ENCODE data around the gene KIAA1671.

KIAA1671 gene

GRCh38 chr22:24981656-24982055, 29.1 kb downstream of the KIAA1671 start:
- DNase-seq (ENCODE audit: low read depth, low spot score): no peak

GRCh38 chr22:24982301-24983056, 30.0 kb downstream of the KIAA1671 start:
- DNase-seq (ENCODE audit: low read depth, low spot score): no peak

- DNase-seq (ENCODE audit: low read depth, low spot score): no peak
Measured at GRCh38 chr22:24983151-24983550, 30.6 kb downstream of the KIAA1671 start.

- DNase-seq (ENCODE audit: low read depth, low spot score): no peak
Measured at GRCh38 chr22:24984122-24984521, 31.6 kb downstream of the KIAA1671 start.

GRCh38 chr22:24985826-24986214, 33.3 kb downstream of the KIAA1671 start:
- DNase-seq (ENCODE audit: low read depth, low spot score): no peak

GRCh38 chr22:24986816-24987215, 34.3 kb downstream of the KIAA1671 start:
- DNase-seq (ENCODE audit: low read depth, low spot score): no peak

GRCh38 chr22:24989135-24989534, 36.6 kb downstream of the KIAA1671 start:
- no peak for DNase-seq (ENCODE audit: low read depth, low spot score)

- no peak for DNase-seq (ENCODE audit: low read depth, low spot score)
Measured at GRCh38 chr22:24989541-24989951, 37.0 kb downstream of the KIAA1671 start.

- DNase-seq (ENCODE audit: low read depth, low spot score): no peak
Measured at GRCh38 chr22:24990344-24990905, 37.9 kb downstream of the KIAA1671 start.

GRCh38 chr22:24992946-24993345, 40.4 kb downstream of the KIAA1671 start:
- no peak for DNase-seq (ENCODE audit: low read depth, low spot score)

- DNase-seq (ENCODE audit: low read depth, low spot score): no peak
Measured at GRCh38 chr22:24994070-24994763, 41.7 kb downstream of the KIAA1671 start.

- DNase-seq (ENCODE audit: low read depth, low spot score): no peak
Measured at GRCh38 chr22:24995649-24996180, 43.2 kb downstream of the KIAA1671 start.

GRCh38 chr22:24996420-24996952, 44.0 kb downstream of the KIAA1671 start:
- no peak for DNase-seq (ENCODE audit: low read depth, low spot score)

GRCh38 chr22:24997023-24997422, 44.5 kb downstream of the KIAA1671 start:
- DNase-seq (ENCODE audit: low read depth, low spot score): no peak

GRCh38 chr22:25000686-25001085, 48.2 kb downstream of the KIAA1671 start:
- no peak for DNase-seq (ENCODE audit: low read depth, low spot score)

- no peak for DNase-seq (ENCODE audit: low read depth, low spot score)
Measured at GRCh38 chr22:25002241-25002985, 49.9 kb downstream of the KIAA1671 start.

GRCh38 chr22:25006354-25006753, 53.8 kb downstream of the KIAA1671 start:
- DNase-seq (ENCODE audit: low read depth, low spot score): no peak

- DNase-seq (ENCODE audit: low read depth, low spot score): no peak
Measured at GRCh38 chr22:25007444-25008106, 55.1 kb downstream of the KIAA1671 start.

- DNase-seq (ENCODE audit: low read depth, low spot score): no peak
Measured at GRCh38 chr22:25008666-25009065, 56.1 kb downstream of the KIAA1671 start.

- DNase-seq (ENCODE audit: low read depth, low spot score): no peak
Measured at GRCh38 chr22:25012741-25013143, 60.2 kb downstream of the KIAA1671 start.

- DNase-seq (ENCODE audit: low read depth, low spot score): no peak
Measured at GRCh38 chr22:25013607-25014006, 61.1 kb downstream of the KIAA1671 start.
